SK-N-SH treated with all-trans-retinoic acid at 6 μM for 48 hours (cell line): ENCODE results near the gene ADCY5.

Experiments used
- ARNTL ChIP-seq: fragments of 450-650 bp; formaldehyde crosslinking; IDR thresholded peaks from 2 replicates; pipeline ENCODE4 v1.5.0; 2020; ENCODE audit warnings: low read depth, mild to moderate bottlenecking, moderate library complexity, borderline replicate concordance
- GLIS3 ChIP-seq: fragments of 250-450 bp; sonication (Bioruptor Pico); IDR thresholded peaks from 2 replicates; pipeline ENCODE4 v1.5.0; 2020; ENCODE audit warnings: mild to moderate bottlenecking, moderate library complexity
- ISL1 ChIP-seq: fragments of 250-450 bp; sonication (Bioruptor Pico); IDR thresholded peaks from 2 replicates; pipeline ENCODE4 v2.1.2; 2022; ENCODE audit warnings: mild to moderate bottlenecking, moderate library complexity
- OSR1 ChIP-seq: fragments of 250-450 bp; sonication (Bioruptor Pico); IDR thresholded peaks from 2 replicates; pipeline ENCODE4 v1.8.0; 2022; ENCODE audit warnings: moderate library complexity, mild to moderate bottlenecking, inconsistent platforms
- RARB ChIP-seq: fragments of 250-450 bp; sonication (Bioruptor Pico); IDR thresholded peaks from 2 replicates; pipeline ENCODE4 v1.8.0; 2021; ENCODE audit warnings: mild to moderate bottlenecking, moderate library complexity
- SNAI2 ChIP-seq: fragments of 250-450 bp; sonication (Bioruptor Pico); IDR thresholded peaks from 2 replicates; pipeline ENCODE4 v1.5.0; 2020; ENCODE audit warnings: mild to moderate bottlenecking, moderate library complexity
- TCF4 ChIP-seq: fragments of 250-450 bp; sonication (Bioruptor Pico); IDR thresholded peaks from 2 replicates; pipeline ENCODE4 v1.8.0; 2021; ENCODE audit warnings: mild to moderate bottlenecking, moderate library complexity, borderline replicate concordance
- ZFP30 ChIP-seq: fragments of 450-650 bp; formaldehyde crosslinking; IDR thresholded peaks from 2 replicates; pipeline ENCODE4 v1.5.0; 2022; ENCODE audit warnings: mild to moderate bottlenecking, moderate library complexity
- ZNF565 ChIP-seq: fragments of 450-650 bp; formaldehyde crosslinking; conservative IDR thresholded peaks from 2 replicates; pipeline ENCODE4 v1.5.0; 2020; ENCODE audit warnings: low read depth, mild to moderate bottlenecking, moderate library complexity
- TF ChIP-seq, protein P1 (sequence below): fragments of 250-450 bp; sonication (Bioruptor Pico); IDR thresholded peaks from 2 replicates; pipeline ENCODE4 v1.5.1; 2020; ENCODE audit warnings: low read depth, mild to moderate bottlenecking, moderate library complexity
- TF ChIP-seq, protein P2 (sequence below): fragments of 250-450 bp; sonication (Bioruptor Pico); IDR thresholded peaks from 2 replicates; pipeline ENCODE4 v1.8.0; 2020; ENCODE audit warnings: mild to moderate bottlenecking, moderate library complexity, borderline replicate concordance

DNA sequence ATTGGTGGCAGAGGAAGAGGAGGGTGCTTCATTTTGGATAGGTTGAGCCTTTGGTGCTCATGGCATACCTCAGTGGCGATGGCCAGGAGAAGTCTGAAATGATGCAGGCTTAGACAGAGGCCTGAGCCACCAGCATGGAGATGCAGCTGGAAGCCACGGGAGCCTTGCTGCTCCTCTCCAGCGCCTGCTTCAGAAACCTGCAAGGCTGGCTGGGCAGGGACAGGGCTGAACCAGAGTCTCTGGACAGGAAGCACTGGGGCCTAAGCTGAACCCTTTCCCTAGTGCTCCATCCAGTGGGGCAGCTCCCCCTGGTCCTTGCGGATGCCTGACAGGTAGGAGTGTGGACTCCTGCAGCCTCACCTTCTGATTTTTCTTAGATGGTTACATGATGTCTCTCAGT is 36.7 kb upstream of the ADCY5 start:
- TF ChIP-seq ARNTL (CRISPR knock-in tag) (no peak), ZNF565 (CRISPR knock-in tag) (no peak), ZFP30 (CRISPR knock-in tag) (no peak), RARB (CRISPR knock-in tag) (no peak), OSR1 (CRISPR knock-in tag) (no peak), TCF4 (CRISPR knock-in tag) (no peak), GLIS3 (CRISPR knock-in tag) (no peak), ISL1 (no peak), SNAI2 (CRISPR knock-in tag) (no peak)
- TF ChIP-seq, protein P1, sequence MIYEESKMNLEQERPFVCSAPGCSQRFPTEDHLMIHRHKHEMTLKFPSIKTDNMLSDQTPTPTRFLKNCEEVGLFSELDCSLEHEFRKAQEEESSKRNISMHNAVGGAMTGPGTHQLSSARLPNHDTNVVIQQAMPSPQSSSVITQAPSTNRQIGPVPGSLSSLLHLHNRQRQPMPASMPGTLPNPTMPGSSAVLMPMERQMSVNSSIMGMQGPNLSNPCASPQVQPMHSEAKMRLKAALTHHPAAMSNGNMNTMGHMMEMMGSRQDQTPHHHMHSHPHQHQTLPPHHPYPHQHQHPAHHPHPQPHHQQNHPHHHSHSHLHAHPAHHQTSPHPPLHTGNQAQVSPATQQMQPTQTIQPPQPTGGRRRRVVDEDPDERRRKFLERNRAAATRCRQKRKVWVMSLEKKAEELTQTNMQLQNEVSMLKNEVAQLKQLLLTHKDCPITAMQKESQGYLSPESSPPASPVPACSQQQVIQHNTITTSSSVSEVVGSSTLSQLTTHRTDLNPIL (CRISPR knock-in tag), result no peak
- TF ChIP-seq, protein P2, sequence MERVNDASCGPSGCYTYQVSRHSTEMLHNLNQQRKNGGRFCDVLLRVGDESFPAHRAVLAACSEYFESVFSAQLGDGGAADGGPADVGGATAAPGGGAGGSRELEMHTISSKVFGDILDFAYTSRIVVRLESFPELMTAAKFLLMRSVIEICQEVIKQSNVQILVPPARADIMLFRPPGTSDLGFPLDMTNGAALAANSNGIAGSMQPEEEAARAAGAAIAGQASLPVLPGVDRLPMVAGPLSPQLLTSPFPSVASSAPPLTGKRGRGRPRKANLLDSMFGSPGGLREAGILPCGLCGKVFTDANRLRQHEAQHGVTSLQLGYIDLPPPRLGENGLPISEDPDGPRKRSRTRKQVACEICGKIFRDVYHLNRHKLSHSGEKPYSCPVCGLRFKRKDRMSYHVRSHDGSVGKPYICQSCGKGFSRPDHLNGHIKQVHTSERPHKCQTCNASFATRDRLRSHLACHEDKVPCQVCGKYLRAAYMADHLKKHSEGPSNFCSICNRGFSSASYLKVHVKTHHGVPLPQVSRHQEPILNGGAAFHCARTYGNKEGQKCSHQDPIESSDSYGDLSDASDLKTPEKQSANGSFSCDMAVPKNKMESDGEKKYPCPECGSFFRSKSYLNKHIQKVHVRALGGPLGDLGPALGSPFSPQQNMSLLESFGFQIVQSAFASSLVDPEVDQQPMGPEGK (CRISPR knock-in tag), result no peak
